ENCODE measurements around the gene ANKRD28. TPM values are rescaled to one million over a fixed set of nuclear protein-coding genes. Genes with fewer than 3 reads are reported as not detected.
A peak's percentile ranks its signal among the peaks of the same experiment; 100 is the strongest.

ANKRD28 gene
- total RNA-seq, 6 experiments from 2014 or later = 16.4 to 32.2 (median 25.7) TPM

DNA sequence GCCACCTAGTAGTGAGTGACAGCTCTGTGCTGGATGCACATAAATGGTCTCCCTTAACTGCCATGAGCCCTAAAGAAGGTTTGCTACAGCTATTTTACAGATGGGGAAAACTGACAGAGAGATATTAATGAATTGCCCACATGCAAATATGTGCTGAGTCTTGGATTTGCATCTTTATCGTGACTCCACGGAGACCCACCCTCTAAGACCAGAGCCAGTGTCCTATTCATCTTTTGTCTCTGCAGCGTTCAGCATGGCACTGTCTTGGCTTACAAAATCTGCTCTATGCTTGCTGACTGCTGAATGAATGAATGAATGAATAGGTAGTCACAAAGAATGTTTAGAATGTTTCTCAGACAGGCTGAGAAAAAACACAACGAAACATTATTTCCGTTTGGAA, 147.9 kb downstream of the ANKRD28 start:
- no peak for TF ChIP-seq POLR2A (IDR thresholded peaks at IDR 0.05)
- TF ChIP-seq CTCF (IDR thresholded peaks at IDR 0.05) = no peak
- H3K4me1 ChIP-seq = no peaks in the 10 kb centered on the region
- no peak overlapping the region for H3K27ac ChIP-seq
- 95% methylated on average over 5 of the region's 5 CpGs for WGBS (ENCODE audit: insufficient coverage, low coverage, low lambda C conversion rate, missing lambda C conversion rate)
- no peak overlapping the region for H3K4me3 ChIP-seq
- no peak for DNase-seq
- no peak for ATAC-seq
- H3K27me3 ChIP-seq = no peaks in the 10 kb centered on the region
- peaks cover 0 to 6% (median 0%) of the 10 kb centered on the region in 4 donors for H3K36me3 ChIP-seq
- no peaks in the 10 kb centered on the region for H3K9me3 ChIP-seq
- intact Hi-C loops (cut with DNase I) = no loop called here

- no peak overlapping the region for H3K27ac ChIP-seq
- intact Hi-C loops (cut with DNase I) = no loop called here
- no peaks in the 10 kb centered on the region for H3K4me1 ChIP-seq
- H3K9me3 ChIP-seq = no peaks in the 10 kb centered on the region
- DNase-seq (no peak), ATAC-seq (peak in 2 of 4 donors; percentile 18 to 28)
- TF ChIP-seq CTCF (IDR thresholded peaks at IDR 0.05) (no peak), POLR2A (IDR thresholded peaks at IDR 0.05) (no peak)
- no peak overlapping the region for H3K4me3 ChIP-seq
- WGBS (ENCODE audit: insufficient coverage, low coverage, low lambda C conversion rate, missing lambda C conversion rate) = 76% methylated on average over 3 of the region's 3 CpGs
- H3K36me3 ChIP-seq = peaks cover 0 to 11% (median 0%) of the 10 kb centered on the region in 4 donors
- H3K27me3 ChIP-seq = no peaks in the 10 kb centered on the region
Observed at GRCh38 chr3:15649341-15649740, 148.4 kb downstream of the ANKRD28 start.

DNA sequence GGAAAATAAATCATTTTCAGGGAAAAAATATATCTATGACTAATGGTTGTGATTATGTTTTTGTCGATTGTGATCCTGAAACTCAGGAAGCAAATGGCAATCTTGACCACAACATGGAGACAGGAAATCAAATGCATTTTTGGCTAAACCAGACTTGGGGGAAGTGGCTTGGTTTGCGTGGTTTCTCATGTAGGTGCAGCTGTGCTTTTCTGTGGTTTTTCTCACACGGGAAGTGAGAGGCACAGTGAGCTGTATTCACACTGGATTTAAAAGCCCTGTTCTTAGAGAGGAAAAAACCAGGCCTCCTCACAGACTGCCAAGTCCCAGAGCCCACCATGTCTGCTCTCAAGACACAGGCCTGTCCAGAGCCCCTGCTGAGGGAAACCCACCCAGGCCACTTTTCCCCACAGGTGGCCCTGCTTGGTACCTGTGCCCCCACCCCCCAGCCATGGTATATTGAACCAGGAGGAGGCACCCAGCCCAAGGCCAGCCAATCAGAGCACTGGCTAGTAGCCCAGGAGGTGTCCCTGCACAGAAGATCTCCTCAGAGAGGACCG, 150.1 kb downstream of the ANKRD28 start:
- ATAC-seq = peak in 3 of 4 donors; percentile 41 to 52 (median 44)
- H3K27me3 ChIP-seq = no peaks in the 10 kb centered on the region
- no peak for DNase-seq

GRCh38 chr3:15646851-15647511, 150.8 kb downstream of the ANKRD28 start:
- no peak for TF ChIP-seq CTCF (IDR thresholded peaks at IDR 0.05)
- TF ChIP-seq POLR2A (IDR thresholded peaks at IDR 0.05) = no peak
- peak in 1 of 4 donors; percentile 54 for ATAC-seq
- Histone ChIP-seq H3K27ac (peak overlapping the region in 1 of 3 donors; percentile 6), H3K9me3 (no peaks in the 10 kb centered on the region), H3K4me1 (no peaks in the 10 kb centered on the region), H3K4me3 (no peak overlapping the region), H3K36me3 (peaks cover 0 to 16% (median 0%) of the 10 kb centered on the region in 4 donors), H3K27me3 (no peaks in the 10 kb centered on the region)
- no peak for DNase-seq
- 66% methylated on average over 7 of the region's 13 CpGs for WGBS (ENCODE audit: insufficient coverage, low coverage, low lambda C conversion rate, missing lambda C conversion rate)
- intact Hi-C loops (cut with DNase I) = no loop called here

More for the DNA sequence above, 150.1 kb downstream of the ANKRD28 start:
- Histone ChIP-seq H3K36me3 (peaks cover 0 to 16% (median 0%) of the 10 kb centered on the region in 4 donors), H3K9me3 (no peaks in the 10 kb centered on the region), H3K27ac (peak overlapping the region in 1 of 3 donors; percentile 6), H3K4me1 (no peaks in the 10 kb centered on the region), H3K4me3 (no peak overlapping the region)
- no peak for TF ChIP-seq CTCF (IDR thresholded peaks at IDR 0.05)
- TF ChIP-seq POLR2A (IDR thresholded peaks at IDR 0.05) = no peak
- intact Hi-C loops (cut with DNase I) = no loop called here
- 48% methylated on average over 3 of the region's 4 CpGs for WGBS (ENCODE audit: insufficient coverage, low coverage, low lambda C conversion rate, missing lambda C conversion rate)
